22Rv1 (cell line): ENCODE data around the gene PALLD.

Experiments used
- CTCF ChIP-seq: fragments of 450-650 bp; IDR thresholded peaks from 2 replicates; pipeline ENCODE4 v1.5.1; 2017; ENCODE audit warnings: mild to moderate bottlenecking
- ZFX ChIP-seq: fragments of 450-650 bp; IDR thresholded peaks from 2 replicates; pipeline ENCODE4 v1.6.1; 2017; ENCODE audit warnings: antibody characterized with exemption, borderline replicate concordance

GRCh38 chr4:168723569-168723968 is 226.7 kb downstream of the PALLD start:
- TF ChIP-seq CTCF (no peak), ZFX (no peak)
